GM12865 (cell line): ENCODE results near the gene XPO5.

Source experiments
- DNase-seq: peaks from one replicate; pipeline ENCODE4 v3.0.0; 2010; ENCODE audit warnings: low read depth
- H3K4me3 ChIP-seq: 2 replicates; pipeline ENCODE4 v1.5.1; 2011; ENCODE audit warnings: mild to moderate bottlenecking, low read depth, low read length, control low read depth
- CTCF ChIP-seq: IDR thresholded peaks from 2 replicates; pipeline ENCODE4 v1.5.1; 2011; ENCODE audit warnings: low read length, control low read depth, low read depth, inconsistent platforms; ENCODE audit not compliant: insufficient read depth; ENCODE audit errors: missing control alignments

XPO5 gene

GRCh38 chr6:43492673-43493072 is 83.2 kb downstream of the XPO5 start:
- H3K4me3 ChIP-seq: no peak overlapping the region
- DNase-seq: no peak
- TF ChIP-seq CTCF: no peak

GRCh38 chr6:43491750-43492661 is 83.8 kb downstream of the XPO5 start:
- TF ChIP-seq CTCF: no peak
- no peak for DNase-seq
- no peak overlapping the region for H3K4me3 ChIP-seq

- no peak for TF ChIP-seq CTCF
- DNase-seq: no peak
- H3K4me3 ChIP-seq: no peak overlapping the region
Measured at GRCh38 chr6:43490523-43490939, 85.3 kb downstream of the XPO5 start.

GRCh38 chr6:43489277-43490072 is 86.4 kb downstream of the XPO5 start:
- no peak for TF ChIP-seq CTCF
- no peak overlapping the region for H3K4me3 ChIP-seq
- DNase-seq: no peak

GRCh38 chr6:43488667-43489276 is 87.1 kb downstream of the XPO5 start:
- no peak for DNase-seq
- TF ChIP-seq CTCF: no peak

GRCh38 chr6:43481591-43482236 is 94.1 kb downstream of the XPO5 start:
- DNase-seq: no peak
- no peak for TF ChIP-seq CTCF
- no peak overlapping the region for H3K4me3 ChIP-seq

More at GRCh38 chr6:43488667-43489276, 87.1 kb downstream of the XPO5 start:
- no peak overlapping the region for H3K4me3 ChIP-seq
